GM15510 (cell line): ENCODE results near the gene LYST.
A peak's percentile ranks its signal among the peaks of the same experiment; 100 is the strongest.

Experiments used
- POLR2A ChIP-seq: IDR thresholded peaks from 3 replicates; pipeline ENCODE4 v1.6.1; 2011; ENCODE audit warnings: borderline replicate concordance; ENCODE audit not compliant: insufficient read length; ENCODE audit errors: extremely low read depth

LYST gene

GRCh38 chr1:235866205-235866912 lies at the start of gene LYST:
LYST (minus strand) TSS chr1:235866906; CDS start chr1:235830417, 36,489 bp downstream.
- peak; percentile 35 for TF ChIP-seq POLR2A

DNA sequence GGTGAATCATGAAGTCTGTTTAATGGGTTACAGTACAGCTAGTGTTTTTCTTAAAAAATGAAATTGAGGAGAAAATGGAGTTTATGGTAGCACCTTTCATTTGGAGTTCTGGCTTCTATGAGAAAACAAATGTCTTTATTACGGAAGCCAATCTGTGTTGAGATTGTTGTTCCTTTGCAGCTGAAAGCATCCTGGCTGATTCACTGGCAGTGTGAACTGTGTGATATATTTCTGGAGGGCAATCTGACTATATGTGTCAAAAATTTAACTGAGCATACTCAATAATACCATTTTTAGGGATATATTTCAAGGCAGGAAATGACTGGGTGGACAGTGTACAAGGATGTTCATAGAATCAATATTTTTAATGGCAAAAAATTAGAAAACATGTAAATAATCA lies 46.6 kb upstream of the LYST start:
- TF ChIP-seq POLR2A = no peak

GRCh38 chr1:235911876-235912275 lies 45.2 kb upstream of the LYST start:
- no peak for TF ChIP-seq POLR2A

GRCh38 chr1:235911300-235911662 lies 44.6 kb upstream of the LYST start:
- TF ChIP-seq POLR2A = no peak

GRCh38 chr1:235910357-235911299 lies 43.9 kb upstream of the LYST start:
- TF ChIP-seq POLR2A = no peak

- TF ChIP-seq POLR2A = no peak
These were observed 42.2 kb upstream of the LYST start for GRCh38 chr1:235908742-235909520.

- TF ChIP-seq POLR2A = no peak
These were observed 41.2 kb upstream of the LYST start for GRCh38 chr1:235907897-235908240.

DNA sequence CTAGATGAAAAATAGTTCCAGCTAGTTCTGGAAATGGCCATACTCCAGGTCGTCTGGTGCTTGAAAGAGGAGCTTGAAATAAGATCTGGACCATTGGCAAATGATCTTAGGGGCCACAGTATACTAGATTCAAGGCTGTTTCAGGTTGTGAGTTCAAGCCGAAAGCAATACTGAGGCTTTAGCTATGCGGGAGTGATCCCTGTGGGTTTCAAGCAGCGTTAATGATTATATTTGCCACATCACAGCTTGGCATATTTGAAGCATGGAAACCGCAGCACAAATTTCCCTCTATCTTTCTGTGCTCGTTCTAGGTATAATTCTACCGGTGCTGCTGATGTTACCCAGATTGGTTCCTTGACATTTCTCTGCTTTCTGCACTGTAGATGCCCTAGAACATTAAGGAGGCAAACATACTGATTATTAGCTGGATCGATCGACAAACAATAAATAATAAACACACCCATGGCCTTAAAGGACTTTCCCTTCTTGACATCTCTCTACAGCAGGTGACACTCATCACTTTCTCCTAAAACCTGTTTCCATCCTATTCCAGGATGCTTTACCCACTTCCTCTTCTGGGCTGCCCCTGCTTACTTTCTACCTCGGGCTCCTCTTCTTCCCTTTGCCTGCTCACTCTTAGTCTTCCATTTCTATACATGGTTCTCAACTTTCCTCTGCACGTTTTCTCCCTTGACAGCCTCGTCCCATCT lies 40.6 kb upstream of the LYST start:
- TF ChIP-seq POLR2A = no peak

GRCh38 chr1:235906436-235906835 lies 39.7 kb upstream of the LYST start:
- no peak for TF ChIP-seq POLR2A

DNA sequence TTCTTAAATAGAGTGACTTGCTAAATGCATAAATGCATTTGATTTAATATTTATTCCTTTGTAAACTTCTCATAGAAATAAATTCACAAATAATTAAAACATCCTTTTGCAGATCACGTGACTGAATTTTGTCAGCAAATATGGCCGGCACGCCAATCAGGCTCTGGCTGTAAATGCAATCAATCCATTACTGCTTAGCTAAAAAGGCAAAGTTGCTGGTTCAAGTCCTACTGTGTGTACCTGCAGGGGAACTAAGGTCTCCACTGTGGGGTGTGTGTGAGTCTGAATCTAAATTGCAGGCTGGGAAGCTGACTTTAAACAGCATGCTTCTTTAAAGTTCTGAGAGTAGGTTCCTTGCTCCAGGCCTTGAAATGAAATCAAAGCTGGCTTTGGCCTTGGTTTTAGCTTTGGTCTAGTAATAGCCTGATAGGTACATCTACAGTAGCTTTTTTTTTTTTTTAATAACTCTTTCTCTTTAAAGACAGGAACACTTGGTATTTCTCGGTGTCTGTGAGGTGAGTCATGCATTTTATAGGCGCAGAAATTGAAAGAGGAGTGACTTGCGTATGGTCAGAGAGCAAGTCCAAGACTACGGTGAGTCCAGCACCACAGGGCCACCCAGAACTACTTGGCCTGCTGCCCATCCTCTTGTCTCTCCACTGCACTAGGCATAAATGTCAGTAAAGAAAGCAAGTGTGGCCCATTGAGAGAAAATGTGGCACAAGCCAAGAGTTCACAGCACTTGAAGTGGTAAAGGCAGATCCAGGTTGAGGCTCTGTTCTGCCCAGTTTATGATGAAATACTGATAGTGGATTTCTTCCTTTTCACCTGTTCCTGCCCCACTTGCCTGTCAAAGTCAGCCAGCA lies 36.2 kb upstream of the LYST start:
- TF ChIP-seq POLR2A = no peak

GRCh38 chr1:235901461-235901860 lies 34.8 kb upstream of the LYST start:
- TF ChIP-seq POLR2A = no peak

DNA sequence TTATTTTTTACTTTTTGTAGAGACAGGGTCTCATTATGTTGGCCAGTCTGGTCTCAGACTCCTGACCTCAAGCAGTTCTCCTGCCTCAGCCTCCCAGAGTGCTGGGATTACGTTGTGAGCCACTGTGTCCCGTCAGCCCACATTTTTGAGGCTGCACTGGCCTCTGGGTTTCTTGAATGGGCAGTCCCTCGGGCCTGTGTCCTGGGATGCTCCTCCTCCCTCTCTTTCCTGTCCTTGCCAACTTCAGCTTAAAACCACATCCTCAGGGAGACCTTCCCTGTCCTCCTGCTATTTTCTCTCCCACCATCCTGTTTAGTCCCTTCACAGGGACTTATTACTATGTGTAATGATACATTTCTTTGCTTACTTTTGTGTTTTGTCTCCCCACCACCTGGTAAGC lies 31.4 kb upstream of the LYST start:
- no peak for TF ChIP-seq POLR2A

DNA sequence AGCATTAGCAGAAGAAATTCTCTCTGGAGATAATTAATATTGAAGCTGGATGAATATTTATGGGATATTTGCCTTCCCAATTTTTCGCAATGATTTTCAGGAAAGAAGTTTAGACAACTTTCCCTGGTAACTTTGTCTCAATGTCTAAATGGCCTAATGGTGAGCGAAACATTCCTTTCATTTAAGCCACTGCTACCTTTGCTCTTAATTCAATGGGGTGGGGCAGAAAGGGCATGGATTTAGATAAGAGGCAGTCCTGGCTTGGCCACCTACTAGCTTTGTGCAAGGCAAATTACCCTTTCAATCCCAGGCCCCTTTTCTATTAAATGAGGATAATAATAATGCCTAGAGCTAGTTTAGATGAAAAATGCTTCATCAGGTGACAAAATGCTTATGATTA lies 27.1 kb upstream of the LYST start:
- no peak for TF ChIP-seq POLR2A

GRCh38 chr1:235892734-235893413 lies 26.2 kb upstream of the LYST start:
- TF ChIP-seq POLR2A = no peak

DNA sequence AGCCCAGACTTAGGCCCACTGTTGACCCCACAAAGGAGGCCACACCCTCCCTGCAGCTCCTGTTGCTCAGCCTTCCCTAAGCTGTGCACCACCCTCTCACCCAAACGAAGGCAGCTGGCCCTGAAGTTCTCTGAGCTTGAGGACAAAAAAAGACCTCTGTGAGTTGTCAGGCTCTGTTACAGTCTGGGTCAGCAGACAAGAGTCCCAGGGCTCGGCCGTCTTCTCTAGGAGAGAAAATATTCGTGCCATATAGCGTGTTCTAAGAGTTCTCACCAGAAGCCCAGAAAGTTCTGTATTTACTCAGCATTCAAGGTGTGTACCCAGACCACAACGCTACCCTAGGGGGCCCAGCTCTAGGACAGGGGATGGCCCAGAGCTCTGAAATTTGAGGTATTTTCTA lies 25.5 kb upstream of the LYST start:
- TF ChIP-seq POLR2A = no peak
